Loucy (cell line): ENCODE measurements around the gene TUFM.

ENCODE experiments used
- EZH2phosphoT487 ChIP-seq: fragments of 200-600 bp; IDR thresholded peaks from 2 replicates; pipeline ENCODE4 v1.6.1; 2018; ENCODE audit warnings: antibody characterized with exemption, mild to moderate bottlenecking, moderate library complexity, borderline replicate concordance
- TF ChIP-seq, protein P1 (sequence below): fragments of 200-600 bp; sonication (generic); conservative IDR thresholded peaks from 2 replicates; pipeline ENCODE4 v1.5.1; 2014; ENCODE audit warnings: mild to moderate bottlenecking, antibody characterized with exemption, low read length

DNA sequence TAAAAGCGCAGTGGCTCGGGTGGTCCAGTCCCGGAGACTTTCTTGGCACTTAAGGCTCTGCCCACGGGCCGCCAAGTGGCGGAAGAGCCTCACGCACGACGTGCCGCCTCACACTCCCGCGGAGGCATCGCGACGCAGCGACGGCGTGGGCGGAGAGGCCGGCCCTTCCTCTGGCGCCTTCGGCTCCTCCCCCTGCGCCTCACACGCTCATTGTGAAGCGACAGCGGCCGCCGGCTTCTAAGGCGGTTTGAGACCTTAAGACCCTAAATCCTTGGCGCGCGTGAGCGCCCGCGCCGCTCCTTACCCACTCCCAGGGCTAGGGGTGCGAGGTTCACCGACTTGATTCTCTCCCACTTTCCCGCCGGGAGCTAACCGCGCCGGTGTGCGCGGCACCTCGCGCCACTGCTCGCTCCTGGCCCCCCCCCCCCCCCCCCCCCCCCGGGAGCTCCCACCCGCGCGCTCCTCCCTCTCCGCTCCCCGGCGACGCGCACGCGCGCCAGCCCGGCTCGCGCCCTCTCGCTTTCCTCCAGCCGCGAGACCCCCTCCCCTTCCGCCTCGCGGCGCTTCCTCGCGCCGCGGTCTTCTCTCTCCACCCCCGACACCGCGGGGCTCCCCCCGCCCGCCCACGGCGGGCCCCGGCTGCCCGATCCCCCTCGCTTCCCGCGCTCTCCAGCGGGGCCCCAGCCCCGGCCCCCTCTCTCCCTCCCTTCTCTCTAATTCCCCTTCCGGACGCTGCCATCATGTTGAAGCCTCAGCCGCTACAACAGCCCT, 23.4 kb downstream of the TUFM start, which contains the start of gene ATXN2L:
- TF ChIP-seq, protein P1, sequence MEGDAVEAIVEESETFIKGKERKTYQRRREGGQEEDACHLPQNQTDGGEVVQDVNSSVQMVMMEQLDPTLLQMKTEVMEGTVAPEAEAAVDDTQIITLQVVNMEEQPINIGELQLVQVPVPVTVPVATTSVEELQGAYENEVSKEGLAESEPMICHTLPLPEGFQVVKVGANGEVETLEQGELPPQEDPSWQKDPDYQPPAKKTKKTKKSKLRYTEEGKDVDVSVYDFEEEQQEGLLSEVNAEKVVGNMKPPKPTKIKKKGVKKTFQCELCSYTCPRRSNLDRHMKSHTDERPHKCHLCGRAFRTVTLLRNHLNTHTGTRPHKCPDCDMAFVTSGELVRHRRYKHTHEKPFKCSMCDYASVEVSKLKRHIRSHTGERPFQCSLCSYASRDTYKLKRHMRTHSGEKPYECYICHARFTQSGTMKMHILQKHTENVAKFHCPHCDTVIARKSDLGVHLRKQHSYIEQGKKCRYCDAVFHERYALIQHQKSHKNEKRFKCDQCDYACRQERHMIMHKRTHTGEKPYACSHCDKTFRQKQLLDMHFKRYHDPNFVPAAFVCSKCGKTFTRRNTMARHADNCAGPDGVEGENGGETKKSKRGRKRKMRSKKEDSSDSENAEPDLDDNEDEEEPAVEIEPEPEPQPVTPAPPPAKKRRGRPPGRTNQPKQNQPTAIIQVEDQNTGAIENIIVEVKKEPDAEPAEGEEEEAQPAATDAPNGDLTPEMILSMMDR = no peak
- no peak for TF ChIP-seq EZH2phosphoT487
